Activated T-cell treated with anti-CD3 and anti-CD28 coated beads, Interleukin-2, amount 50 U/mL, for 1 hour (primary cell): ENCODE data around the gene PXYLP1.

Source experiments
- DNase-seq: peaks from one replicate; pipeline ENCODE4 v3.0.0-alpha.2; 2020

Gene PXYLP1

DNA sequence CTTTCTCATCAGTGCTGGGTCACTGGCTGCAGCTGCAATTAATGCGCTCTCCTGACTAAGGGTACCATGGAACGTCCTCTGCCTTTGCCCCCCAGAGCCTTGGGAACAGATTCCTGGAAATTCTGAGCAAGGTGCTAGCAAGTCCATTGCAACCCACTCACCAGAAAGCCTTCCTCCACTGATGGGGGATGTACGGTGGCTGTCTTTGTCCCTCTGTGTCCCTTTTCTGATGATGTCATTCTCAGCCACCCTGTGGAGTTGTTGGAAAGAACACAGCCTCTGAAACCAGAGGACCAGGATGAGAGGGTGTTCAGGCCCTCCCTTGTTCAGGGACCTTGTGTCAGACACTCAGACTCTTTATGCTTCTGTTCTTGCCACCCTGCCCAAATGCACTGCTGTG is 98.6 kb downstream of the PXYLP1 start:
- no peak for DNase-seq

DNA sequence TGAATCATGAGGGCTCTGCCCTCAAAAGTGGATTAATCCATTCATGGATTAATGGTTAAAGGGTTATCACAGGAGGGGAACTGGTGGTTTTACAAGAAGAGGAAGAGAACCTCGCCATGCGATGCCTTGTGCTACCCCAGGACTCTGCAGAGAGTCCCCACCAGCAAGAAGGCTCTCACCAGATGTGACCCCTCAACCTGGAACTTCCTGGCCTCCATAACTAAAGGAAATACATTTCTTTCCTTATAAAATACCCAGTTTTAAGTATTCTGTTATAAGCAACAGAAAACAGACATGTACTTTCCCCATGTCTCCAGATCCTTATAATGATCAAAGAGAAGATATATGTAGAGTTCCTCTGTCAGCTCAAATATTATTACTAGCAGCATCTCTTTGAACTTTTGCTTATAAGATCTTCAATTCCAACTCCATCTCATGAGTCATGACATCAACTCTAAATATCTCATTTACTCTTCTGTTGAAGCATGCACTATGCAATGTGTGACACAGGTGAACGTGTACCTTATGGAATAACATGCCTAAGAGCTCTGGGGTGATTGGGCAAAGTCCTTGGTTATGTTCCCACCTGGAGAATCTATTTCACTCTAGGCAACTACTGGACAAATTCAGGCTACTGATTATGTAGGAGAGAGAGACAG is 99.2 kb downstream of the PXYLP1 start:
- no peak for DNase-seq

DNA sequence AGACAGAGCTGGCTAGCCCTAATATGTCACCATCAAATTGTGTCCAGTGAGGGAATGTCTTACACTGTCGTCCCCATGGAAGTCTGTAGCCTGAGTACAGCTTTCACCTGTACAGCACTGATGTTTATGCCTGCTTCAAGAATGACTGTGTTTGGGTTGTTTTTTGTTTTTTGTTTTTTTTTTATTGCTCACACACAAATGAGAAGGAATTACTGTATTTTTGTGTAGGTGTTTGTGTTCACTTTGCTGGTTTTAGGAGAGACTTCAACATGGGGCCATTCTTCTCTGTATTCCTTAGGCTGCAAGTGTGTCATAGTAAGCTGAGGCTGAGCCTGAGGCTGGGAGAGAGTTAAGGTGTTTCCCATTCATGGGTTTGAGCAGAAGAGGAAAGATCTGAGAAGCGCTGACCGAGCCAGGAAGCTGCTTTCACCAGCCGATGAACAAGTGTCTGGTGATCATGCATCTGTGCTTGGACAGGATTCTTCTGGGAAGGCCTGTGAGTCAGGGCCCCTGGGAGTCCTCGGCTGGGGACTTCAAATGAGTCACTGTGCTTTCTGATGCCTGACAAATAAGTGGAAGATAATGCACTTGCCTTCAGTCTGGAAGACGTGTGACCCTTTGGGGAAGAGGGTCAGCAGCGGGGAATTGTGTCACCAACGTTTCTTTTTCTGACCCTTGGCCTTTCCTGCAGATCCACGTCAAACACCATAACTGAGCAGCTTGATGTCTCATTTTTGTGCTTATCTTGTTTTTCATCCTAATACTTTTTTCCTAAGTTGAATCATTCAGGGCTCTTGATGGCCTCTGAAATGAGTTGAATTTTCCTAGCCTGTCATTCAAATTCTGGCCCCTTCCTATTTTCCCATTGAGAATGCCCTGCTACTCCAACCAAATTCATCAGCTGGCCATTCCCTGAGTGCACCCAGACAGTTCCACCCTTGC is 100.0 kb downstream of the PXYLP1 start:
- no peak for DNase-seq

DNA sequence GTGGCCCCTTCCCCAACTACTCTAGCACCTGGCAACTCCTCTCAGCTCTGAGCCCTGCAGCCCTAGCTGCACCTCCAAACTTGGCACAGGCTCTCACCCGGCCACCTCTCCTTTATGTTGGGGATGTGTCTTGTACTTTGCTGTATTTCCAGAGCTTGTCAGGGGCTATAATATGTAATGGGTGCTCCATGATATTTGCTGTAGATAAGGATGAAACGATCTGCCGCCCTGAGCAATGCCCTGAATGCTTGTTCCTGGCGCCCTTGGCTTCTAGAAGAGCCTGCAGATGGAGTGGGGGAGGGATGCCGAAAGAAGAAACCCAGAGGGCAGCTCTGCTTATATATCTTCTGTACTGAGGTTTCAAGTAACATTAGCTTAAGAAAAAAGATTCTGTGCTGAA is 100.8 kb downstream of the PXYLP1 start:
- DNase-seq = no peak

DNA sequence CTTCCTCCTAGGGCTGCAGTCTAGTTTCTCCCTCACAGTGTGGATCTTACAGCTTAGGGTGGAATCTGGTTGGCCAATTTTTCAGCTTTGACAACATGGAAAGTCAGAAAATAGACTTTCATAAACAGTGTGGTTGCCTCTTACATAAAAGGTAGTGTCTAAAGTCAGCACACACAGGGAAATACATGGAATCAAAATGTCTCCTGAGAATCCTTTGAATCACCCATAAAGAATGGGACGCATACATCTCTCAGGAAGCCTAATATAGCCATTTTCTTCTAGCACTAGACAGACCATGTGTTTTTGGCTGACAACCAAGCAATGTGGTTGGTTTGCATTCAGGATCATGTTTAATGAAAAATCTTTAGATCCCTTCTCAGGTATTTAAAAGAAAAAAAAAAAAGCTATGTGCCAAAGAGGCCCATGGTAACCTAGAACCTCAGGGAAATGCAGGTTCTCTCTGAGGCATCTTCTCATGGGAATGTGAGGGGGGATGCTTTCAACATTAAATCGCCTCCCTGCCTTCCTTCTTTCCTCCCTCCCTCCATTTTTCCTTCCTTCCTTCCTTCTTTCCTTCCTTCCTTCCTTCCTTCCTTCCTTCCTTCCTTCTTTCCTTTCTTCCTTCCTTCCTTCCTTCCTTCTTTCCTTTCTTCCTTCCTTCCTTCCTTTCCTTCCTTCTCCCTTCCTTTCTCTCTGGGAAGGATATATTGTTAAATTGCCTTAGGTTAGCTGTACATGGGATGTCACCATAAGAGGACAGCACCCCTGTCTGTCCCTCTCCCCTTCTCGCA is 102.4 kb downstream of the PXYLP1 start:
- DNase-seq = no peak

DNA sequence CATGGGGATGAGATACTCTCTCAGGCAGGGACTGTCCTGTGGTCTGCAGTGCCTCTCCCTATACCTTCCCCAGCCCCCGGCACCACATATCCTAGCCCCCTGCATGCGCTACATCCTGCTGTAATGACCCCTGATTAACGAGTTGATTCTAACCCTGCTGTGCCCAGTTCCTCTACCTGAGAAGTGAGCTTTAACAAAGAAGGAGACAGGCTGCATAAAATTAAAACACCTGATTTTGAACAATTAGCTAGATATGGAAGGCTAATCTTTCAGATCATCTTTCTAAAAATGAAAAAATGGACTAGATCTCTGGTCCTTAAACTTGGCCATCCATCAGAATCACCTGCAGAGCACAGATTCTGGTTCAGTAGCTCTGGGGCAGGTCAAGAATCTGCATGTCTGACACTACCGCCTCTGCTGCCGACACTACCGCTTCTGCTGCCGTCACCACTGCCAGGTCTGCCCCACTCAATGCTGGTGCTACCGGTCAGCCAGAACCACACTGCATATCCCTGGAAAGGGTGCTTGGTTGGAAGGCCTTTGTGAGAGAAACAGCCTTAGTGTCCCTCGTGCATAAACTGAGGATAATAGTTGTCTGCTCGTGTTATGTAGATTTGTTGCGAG is 103.1 kb downstream of the PXYLP1 start:
- DNase-seq = no peak

DNA sequence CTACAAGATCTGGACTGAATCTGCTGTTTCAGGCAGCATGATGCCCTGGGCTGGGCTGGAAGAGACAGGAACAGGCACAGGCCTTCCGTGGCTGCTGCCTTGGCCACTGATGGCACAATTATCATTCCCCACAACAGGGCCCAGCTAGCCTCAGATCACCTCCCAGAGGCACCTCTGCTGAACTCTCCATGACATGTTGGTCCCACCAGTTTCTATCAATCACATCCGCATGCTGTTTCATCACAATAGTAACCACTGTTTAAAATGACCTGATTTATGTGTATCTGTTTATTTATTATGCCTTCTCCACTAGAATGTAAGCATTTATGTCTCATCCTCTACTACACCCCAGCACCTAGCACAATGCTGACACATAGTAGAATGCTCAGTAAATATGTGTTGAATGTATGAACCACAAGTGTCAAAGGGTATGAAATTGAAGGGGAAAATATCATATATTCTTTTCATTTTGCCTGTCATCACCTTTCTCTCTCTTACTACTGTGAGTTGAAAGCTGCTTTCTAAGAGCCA is 104.0 kb downstream of the PXYLP1 start:
- DNase-seq = no peak

DNA sequence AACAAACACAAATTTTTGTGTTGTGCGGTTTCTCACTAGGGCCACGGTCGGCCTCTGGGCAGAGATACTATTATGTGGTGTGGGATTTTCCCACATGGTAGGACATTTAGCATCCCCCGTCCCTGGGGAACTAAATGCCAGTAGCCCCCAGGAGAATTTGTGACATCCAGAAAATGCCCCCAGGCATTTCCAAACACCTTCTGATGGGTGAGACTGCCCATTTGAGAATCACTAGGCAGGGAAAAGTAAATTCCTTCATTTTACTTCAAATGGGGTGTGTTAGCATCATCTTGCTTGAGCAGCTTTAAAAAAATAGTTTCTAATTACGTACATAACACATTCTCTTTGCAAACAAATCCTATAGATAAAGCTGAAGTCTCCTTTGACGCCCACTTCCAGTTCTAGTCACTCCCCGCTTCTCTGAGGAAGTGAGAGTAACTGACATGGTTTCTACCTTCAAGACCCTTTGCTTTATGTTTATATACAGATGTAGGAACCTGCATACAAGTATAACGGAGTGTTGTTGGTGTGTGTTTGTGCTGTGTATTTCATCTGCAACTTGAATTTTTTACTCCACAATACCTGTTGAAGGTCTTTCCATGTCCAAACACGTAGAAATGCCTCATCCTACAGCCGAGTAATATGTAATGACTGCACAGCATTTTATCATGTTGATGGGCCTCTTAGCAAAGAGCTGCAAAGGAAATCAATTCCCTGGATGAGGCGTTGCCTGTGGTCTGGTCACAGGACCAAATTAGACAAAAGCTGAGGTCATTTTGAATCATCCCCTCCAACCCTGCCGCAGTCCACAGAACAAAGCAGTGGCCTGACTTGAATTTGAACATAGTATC is 105.3 kb downstream of the PXYLP1 start:
- DNase-seq = no peak

DNA sequence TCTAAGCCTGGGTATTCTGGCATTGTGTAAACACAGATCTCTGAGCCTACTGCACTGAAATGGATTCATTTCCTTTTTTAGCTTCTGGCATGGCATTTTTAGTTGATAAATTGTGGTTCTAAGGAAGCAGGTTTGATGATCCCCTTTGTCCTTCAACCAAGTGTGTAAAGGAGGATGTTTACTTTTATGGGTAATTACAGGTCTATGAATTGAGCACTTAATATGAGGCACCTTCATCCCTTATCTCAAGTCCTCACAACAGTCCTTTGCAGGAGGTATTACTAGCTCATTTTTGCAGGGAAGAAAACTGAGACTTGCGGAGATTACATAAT is 105.9 kb downstream of the PXYLP1 start:
- DNase-seq = no peak

DNA sequence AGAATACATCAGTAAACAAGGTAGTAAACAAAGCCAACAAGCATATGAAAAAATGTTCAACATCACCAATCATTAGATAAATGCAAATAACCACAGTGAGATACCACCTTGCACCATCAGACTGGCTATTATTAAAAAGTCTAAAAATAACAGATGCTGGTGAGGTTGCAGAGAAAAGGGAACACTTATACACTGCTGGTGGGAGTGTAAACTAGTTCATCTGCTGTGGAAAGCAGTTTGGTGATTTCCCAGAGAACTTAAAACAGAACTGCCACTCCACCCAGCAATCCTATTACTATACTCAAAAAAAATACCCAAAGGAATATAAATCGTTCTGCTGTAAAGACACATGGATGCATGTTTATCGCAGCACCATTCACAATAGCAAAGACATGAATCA is 106.4 kb downstream of the PXYLP1 start:
- DNase-seq = no peak

DNA sequence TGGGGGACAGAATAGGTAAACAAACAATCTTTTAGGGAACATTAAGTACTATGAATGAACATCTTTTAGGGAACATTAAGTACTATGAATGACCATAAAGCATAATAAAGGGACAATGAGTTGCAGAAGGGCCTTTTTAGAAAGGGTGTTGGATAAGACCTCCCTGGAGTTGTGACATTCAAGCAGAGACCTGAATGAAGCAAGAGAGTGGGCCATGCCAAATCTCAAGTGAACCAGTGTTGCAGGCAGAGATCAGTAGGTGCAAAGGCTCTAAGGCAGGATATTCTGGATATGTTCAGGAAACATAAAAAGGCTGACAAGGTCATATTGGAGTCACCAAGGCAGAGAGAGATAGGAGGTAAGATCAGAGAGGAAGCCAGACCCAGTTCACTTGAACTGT is 107.3 kb downstream of the PXYLP1 start:
- DNase-seq = no peak

DNA sequence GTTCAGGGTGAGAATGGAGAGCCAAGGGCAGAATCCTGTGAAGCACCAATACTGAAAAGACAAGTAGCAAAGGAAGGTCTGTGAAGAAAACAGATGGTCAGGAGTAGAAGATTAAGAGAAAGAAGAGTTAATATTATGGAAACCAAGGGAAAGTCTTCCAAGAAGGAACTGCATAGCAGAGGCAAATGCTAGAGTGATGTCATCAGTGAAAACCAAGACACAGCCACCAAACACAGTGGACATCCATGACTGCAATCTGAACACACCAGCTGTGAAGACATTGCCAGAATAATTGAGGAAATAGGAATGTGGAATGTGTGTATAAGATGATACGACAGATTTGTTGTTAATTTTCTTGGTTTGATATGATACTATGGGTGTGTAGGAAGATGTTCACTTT is 109.9 kb downstream of the PXYLP1 start:
- DNase-seq = no peak

DNA sequence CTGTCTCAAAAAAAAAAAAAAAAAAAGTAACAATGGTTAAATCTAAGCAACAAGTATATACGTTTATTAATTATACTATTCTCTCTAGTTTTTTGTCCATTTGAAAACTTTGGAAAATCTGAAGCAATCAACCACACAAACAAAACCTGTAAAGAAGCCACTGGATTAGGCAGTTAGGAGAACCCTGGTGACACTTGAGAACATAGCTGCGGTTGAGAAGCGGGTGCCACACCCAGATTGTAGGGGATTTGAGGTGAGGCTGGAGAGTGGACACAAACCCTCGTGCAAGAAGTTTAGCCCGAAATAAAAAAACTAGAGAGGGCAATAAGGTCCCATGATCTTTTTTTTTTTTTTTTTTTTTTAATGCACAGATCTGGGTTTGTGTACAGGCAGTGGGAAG is 110.8 kb downstream of the PXYLP1 start:
- DNase-seq = no peak

DNA sequence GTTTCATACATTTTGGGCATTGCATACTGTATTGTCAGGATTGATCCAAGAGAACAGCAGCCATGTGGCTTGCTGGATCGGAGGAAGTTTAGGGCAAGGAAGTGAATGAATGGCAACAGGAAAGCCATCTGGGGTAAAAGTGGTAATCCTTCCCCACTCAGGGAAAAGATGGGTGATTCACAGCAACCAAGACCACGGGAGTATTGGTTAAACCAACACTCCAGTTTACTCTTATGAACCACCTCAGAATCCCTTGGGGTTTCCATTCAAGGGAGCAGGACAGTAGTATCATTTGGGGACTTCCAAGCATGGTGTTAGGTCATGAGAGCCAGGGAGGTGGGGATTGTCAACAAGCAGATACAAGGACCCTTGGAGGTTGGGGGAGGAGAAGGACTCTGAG is 111.5 kb downstream of the PXYLP1 start:
- DNase-seq = no peak

DNA sequence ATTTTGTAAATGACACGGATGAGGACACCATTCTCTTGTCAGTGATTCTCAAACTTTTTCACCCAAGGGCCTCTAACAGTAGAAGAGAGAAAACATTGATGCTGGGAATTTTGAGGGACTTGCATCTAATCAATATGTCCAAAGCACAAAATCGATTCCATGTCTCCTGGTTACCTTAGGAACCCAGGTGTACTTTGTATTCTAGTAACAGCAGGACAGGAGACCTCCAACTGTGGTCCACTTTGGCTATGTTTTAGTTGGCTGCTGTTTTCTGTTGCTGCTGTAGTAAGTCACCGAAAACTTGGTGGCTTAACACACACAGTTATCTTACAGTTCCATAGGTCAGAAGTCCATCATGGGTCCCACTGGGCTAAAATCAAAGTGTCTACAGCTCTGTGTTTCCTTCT is 112.2 kb downstream of the PXYLP1 start:
- DNase-seq = no peak
